ENCODE measurements around the gene STXBP3. TPM values are rescaled to one million over a fixed set of nuclear protein-coding genes. Genes with fewer than 3 reads are reported as not detected.

STXBP3 gene
- total RNA-seq, 1 experiment from 2014 or later: 30.3 TPM

DNA sequence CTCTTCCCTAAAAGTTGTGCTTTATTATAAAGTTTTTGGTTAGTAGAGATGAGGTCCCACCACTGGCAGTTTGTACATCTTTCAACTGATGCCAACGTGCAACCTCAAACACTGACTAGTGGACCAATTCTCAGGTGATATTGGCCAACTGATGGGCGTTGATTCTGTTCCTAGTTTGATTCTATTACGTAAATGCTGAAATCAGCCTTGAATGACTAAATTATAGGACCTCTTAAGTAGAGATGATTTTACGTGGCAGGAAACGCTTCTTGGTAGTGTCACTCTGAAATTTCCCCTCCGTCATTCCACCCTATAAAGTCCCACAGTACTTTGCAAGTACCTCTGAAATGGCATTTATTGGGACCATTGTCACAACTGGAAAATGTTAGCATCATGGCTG is 42.5 kb upstream of the STXBP3 start:
- intact Hi-C loops (cut with micrococcal nuclease; ENCODE audit: unreplicated experiment): no loop called here
- H3K36me3 Mint-ChIP-seq (ENCODE audit: insufficient read depth, unreplicated experiment): peaks cover 28% of the 10 kb centered on the region
- TF ChIP-seq, protein P1, sequence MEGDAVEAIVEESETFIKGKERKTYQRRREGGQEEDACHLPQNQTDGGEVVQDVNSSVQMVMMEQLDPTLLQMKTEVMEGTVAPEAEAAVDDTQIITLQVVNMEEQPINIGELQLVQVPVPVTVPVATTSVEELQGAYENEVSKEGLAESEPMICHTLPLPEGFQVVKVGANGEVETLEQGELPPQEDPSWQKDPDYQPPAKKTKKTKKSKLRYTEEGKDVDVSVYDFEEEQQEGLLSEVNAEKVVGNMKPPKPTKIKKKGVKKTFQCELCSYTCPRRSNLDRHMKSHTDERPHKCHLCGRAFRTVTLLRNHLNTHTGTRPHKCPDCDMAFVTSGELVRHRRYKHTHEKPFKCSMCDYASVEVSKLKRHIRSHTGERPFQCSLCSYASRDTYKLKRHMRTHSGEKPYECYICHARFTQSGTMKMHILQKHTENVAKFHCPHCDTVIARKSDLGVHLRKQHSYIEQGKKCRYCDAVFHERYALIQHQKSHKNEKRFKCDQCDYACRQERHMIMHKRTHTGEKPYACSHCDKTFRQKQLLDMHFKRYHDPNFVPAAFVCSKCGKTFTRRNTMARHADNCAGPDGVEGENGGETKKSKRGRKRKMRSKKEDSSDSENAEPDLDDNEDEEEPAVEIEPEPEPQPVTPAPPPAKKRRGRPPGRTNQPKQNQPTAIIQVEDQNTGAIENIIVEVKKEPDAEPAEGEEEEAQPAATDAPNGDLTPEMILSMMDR (IDR thresholded peaks at IDR 0.05; ENCODE audit: unreplicated experiment): no peak
- no peak overlapping the region for H3K27ac Mint-ChIP-seq (ENCODE audit: unreplicated experiment)
- CTCF ChIA-PET: no interaction called here
- BruUV-seq (replicated peaks): no TSS peak
- no peaks in the 10 kb centered on the region for H3K27me3 Mint-ChIP-seq (ENCODE audit: unreplicated experiment)
- H3K9me3 Mint-ChIP-seq (ENCODE audit: low read depth, unreplicated experiment): no peaks in the 10 kb centered on the region
- no peak overlapping the region for H3K4me3 Mint-ChIP-seq (ENCODE audit: low read depth, unreplicated experiment)
- peaks cover 5% of the 10 kb centered on the region for H3K4me1 Mint-ChIP-seq (ENCODE audit: low read depth, unreplicated experiment)
- no peak for DNase-seq

DNA sequence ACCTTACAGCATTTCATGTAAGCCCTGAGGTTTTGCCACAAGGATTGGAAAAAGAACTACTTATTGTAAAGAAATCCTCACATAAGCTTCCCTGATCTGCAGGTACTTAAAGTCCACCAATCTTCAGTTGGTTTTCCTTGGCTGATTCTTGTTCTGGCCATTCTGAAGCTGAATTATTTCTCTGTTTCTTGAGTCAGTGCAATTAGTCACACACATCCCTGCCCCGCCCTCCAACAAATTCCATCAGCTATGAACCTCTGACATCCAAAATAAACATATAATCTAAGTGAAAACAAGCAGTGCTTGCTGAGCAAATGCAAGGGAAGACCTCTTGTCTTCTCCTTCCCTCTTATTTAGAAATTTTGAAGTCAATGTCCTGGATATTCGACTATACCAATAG is 42.0 kb upstream of the STXBP3 start:
- intact Hi-C loops (cut with micrococcal nuclease; ENCODE audit: unreplicated experiment): no loop called here
- H3K36me3 Mint-ChIP-seq (ENCODE audit: insufficient read depth, unreplicated experiment): peaks cover 23% of the 10 kb centered on the region
- no peaks in the 10 kb centered on the region for H3K27me3 Mint-ChIP-seq (ENCODE audit: unreplicated experiment)
- TF ChIP-seq, protein P1 (IDR thresholded peaks at IDR 0.05; ENCODE audit: unreplicated experiment): no peak
- H3K27ac Mint-ChIP-seq (ENCODE audit: unreplicated experiment): no peak overlapping the region
- CTCF ChIA-PET: no interaction called here
- H3K4me1 Mint-ChIP-seq (ENCODE audit: low read depth, unreplicated experiment): no peaks in the 10 kb centered on the region
- DNase-seq: peak; percentile 15
- H3K4me3 Mint-ChIP-seq (ENCODE audit: low read depth, unreplicated experiment): no peak overlapping the region
- no peaks in the 10 kb centered on the region for H3K9me3 Mint-ChIP-seq (ENCODE audit: low read depth, unreplicated experiment)
- BruUV-seq (replicated peaks): no TSS peak

DNA sequence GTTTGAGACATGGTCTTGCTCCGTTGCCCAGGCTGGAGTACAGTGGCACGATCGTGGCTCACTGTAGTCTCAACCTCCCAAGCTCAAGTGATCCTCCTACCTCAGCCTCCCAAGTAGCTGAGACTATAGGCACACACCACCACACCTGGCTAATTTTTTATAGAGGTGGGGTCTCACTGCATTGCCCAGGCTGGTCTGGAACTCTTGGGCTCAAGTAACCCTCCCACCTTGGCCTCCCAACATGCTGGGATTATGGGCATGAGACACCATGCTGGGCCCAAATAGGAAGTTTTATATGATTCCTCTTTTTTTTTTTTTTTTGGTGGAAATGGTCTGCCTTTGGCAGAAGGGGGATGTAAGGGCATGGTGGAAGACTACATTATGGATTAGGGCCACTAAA is 39.8 kb upstream of the STXBP3 start:
- BruUV-seq (replicated peaks): no TSS peak
- no peak for DNase-seq
- H3K4me1 Mint-ChIP-seq (ENCODE audit: low read depth, unreplicated experiment): no peaks in the 10 kb centered on the region
- intact Hi-C loops (cut with micrococcal nuclease; ENCODE audit: unreplicated experiment): no loop called here
- CTCF ChIA-PET: no interaction called here
- H3K9me3 Mint-ChIP-seq (ENCODE audit: low read depth, unreplicated experiment): no peaks in the 10 kb centered on the region
- H3K27me3 Mint-ChIP-seq (ENCODE audit: unreplicated experiment): no peaks in the 10 kb centered on the region
- peaks cover 7% of the 10 kb centered on the region for H3K36me3 Mint-ChIP-seq (ENCODE audit: insufficient read depth, unreplicated experiment)
- no peak overlapping the region for H3K4me3 Mint-ChIP-seq (ENCODE audit: low read depth, unreplicated experiment)
- no peak overlapping the region for H3K27ac Mint-ChIP-seq (ENCODE audit: unreplicated experiment)
- TF ChIP-seq, protein P1 (IDR thresholded peaks at IDR 0.05; ENCODE audit: unreplicated experiment): no peak

DNA sequence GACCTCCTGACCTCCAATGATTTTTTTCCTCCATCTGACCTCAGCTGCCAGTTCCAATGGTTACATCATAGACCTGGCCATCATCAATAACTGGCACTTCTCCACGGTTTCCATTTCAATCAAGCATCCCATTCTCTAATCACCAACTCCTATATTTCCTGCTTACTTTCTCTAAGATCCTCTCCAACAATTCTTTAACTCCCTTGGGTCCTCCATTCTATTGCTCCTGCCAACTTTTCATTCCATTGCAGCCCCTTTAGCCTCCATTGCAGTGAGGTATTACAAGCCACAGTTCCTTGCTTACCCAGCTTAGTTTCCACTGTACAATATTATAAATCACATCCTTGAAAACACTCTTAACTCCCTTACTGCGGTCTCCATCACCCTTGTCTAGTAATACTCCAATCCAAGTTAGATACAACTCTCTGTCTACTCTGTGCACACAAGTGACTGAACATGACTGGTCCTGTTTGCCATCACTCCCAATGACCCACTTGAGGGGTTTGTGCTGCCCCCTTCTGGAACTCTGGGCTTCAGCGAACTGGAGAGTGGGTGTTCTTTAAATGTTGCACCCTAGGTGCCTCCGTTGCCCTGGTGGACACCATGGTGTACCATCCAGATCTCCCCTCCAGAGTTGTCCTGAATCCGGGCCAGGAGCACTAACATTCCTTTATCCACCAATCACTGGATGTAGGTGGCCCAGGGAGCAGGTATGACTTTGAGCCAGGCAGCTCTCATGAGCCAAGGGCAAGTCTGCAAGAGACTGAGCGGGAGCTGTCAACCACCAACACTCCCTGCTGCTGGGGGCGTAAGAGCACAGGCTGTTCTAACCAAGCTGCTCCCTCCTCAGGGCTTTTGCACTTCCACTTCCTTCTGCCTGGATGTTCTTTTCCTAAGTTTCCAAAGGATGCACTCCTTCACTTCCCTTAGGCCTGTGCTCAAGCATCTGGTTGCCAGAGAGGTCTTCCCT is 37.5 kb upstream of the STXBP3 start:
- TF ChIP-seq, protein P1 (IDR thresholded peaks at IDR 0.05; ENCODE audit: unreplicated experiment): no peak
- CTCF ChIA-PET: no interaction called here
- H3K9me3 Mint-ChIP-seq (ENCODE audit: low read depth, unreplicated experiment): no peaks in the 10 kb centered on the region

More for the DNA sequence above, 37.5 kb upstream of the STXBP3 start:
- Mint-ChIP-seq H3K27ac (ENCODE audit: unreplicated experiment) (no peak overlapping the region), H3K36me3 (ENCODE audit: insufficient read depth, unreplicated experiment) (no peaks in the 10 kb centered on the region), H3K27me3 (ENCODE audit: unreplicated experiment) (no peaks in the 10 kb centered on the region), H3K4me1 (ENCODE audit: low read depth, unreplicated experiment) (no peaks in the 10 kb centered on the region), H3K4me3 (ENCODE audit: low read depth, unreplicated experiment) (no peak overlapping the region)
- intact Hi-C loops (cut with micrococcal nuclease; ENCODE audit: unreplicated experiment): no loop called here
- BruUV-seq (replicated peaks): no TSS peak
- DNase-seq: no peak
